Measurements from ENCODE around the gene HSPA4L.
A peak's percentile ranks its signal among the peaks of the same experiment; 100 is the strongest.

The HSPA4L gene

DNA sequence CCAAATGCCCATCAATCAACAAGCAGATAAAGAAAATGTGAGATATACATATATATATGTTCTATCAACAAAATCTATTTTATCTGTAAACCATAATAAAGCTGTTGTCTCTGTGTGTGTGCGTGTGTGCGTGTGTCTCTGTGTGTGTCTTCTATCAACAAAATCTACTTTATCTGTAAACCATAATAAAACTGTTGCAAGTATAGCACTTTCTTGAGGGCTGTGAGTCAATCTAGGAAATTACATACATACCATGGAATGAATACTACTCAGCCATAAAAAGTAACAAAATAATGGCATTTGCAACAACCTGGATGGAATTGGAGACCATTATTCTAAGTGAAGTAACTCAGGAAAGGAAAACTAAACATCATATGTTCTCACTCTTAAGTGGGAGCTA, 86.1 kb downstream of the HSPA4L start:
- TF ChIP-seq, protein P1, sequence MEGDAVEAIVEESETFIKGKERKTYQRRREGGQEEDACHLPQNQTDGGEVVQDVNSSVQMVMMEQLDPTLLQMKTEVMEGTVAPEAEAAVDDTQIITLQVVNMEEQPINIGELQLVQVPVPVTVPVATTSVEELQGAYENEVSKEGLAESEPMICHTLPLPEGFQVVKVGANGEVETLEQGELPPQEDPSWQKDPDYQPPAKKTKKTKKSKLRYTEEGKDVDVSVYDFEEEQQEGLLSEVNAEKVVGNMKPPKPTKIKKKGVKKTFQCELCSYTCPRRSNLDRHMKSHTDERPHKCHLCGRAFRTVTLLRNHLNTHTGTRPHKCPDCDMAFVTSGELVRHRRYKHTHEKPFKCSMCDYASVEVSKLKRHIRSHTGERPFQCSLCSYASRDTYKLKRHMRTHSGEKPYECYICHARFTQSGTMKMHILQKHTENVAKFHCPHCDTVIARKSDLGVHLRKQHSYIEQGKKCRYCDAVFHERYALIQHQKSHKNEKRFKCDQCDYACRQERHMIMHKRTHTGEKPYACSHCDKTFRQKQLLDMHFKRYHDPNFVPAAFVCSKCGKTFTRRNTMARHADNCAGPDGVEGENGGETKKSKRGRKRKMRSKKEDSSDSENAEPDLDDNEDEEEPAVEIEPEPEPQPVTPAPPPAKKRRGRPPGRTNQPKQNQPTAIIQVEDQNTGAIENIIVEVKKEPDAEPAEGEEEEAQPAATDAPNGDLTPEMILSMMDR (IDR thresholded peaks at IDR 0.05): no peak
- Histone ChIP-seq H3K4me3 (no peak overlapping the region), H3K27ac (no peak overlapping the region)
- DNase-seq (ENCODE audit: low spot score): no peak

DNA sequence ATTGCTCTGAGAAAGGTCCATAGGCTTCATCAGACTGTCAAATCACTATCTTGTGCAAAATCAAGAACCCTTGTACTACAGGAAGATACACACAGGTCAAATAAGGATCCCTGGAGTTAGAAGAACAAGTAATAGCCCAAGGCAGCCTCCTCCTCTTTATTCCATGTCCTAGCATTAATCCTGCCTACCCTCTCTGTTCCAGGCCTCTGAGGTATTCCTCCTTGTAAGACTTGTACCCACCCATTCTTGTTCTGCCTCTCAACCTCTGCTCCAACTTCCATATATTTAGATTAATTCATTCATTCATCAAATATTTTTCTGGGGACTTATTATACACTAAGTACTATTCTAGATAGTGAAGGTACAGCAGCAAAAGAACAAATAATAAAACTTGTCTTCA, 88.2 kb downstream of the HSPA4L start:
- Histone ChIP-seq H3K4me3 (no peak overlapping the region), H3K27ac (no peak overlapping the region)
- no peak for DNase-seq (ENCODE audit: low spot score)
- TF ChIP-seq, protein P1 (IDR thresholded peaks at IDR 0.05): no peak

DNA sequence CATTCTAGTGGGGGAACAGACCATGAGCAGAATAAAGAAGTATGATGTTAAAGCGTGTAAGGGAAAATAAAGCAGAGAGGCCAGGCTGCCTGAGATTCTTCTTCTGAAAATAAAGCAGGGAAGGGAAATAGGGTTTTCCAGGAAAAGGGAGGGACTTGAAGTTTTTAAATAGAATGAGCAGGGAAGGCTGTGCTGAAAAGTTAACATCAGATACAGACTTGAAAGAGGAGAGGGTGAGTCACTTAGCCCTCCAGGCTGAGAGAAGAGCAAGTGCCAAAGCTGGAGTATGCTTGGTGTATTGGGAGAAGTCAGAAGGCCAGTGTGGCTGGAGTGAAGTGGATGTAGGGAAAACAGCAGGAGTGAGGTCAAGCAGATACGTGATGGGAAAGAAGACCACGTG, 88.6 kb downstream of the HSPA4L start:
- TF ChIP-seq, protein P1 (IDR thresholded peaks at IDR 0.05): no peak
- H3K4me3 ChIP-seq: no peak overlapping the region
- DNase-seq (ENCODE audit: low spot score): no peak
- H3K27ac ChIP-seq: no peak overlapping the region

DNA sequence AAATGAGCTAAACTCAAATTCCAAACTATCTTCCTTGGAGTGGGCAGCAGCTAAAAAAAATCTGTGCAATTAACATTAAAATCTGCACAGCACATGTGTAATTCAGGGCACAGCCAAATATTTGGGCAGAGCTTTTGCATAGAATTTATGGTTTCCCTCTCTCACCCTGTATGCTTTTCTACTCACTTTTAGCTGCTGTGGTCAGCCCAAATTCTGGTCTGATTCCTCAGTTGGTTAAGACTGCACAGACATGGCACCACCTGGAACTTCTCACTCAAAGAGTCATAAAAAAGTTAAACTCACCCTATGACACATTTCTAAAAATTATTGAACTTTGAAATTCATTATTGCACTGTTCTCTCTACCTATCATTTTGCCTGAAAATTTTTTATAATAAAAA, 93.7 kb downstream of the HSPA4L start:
- TF ChIP-seq, protein P1 (IDR thresholded peaks at IDR 0.05): no peak
- no peak for DNase-seq (ENCODE audit: low spot score)

DNA sequence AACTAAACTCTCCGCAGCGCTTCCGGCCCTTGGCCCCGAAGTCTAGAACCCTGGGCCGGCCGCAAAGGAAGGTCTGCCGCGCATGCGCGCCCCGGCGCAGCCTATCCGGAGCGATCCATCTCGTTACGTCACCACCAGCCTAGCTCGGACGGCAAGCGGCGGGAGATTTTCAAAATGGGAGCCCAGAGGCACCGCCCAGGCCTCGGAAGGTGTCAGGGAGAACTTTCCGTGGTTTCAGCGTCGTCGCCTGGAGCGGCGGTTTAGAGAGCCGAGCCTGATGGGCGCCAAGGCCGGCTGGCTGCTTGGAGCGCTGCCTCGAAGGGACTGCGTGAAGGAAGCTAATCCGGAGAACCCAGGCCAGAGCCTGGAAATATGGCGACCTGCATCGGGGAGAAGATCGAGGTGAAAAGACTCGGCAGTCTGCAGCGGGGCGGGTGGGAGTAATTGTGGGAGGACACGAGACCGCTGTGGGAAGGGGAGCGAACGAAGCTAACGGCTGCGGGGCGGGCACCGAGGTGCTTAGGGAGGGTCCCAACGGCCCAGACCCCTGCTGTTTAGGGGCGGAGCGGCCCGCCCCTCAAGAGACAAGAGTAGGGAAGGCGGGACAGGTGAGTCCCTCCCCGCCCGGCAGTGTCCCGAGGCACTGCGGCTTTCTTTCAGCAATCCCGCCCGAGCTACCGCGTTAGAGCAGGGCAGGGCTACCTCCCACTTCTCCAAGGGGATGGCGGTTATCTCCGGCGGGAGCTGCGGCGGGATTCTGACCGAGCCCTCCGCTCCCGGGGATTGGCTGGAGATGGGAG, 98.8 kb downstream of the HSPA4L start, which contains the start of gene PLK4:
PLK4 (plus strand) TSS at position 131 of the 800 bp plus-strand sequence; CDS start at position 373, 242 bp downstream.
- Histone ChIP-seq H3K27ac (peak within 1 kb of the TSS; percentile 70 to 83), H3K4me3 (peak within 1 kb of the TSS; percentile 80)
- TF ChIP-seq, protein P1 (IDR thresholded peaks at IDR 0.05): no peak
- DNase-seq (ENCODE audit: low spot score): peak; percentile 94

More for the DNA sequence above, 93.7 kb downstream of the HSPA4L start:
- no peak overlapping the region for H3K4me3 ChIP-seq
- no peak overlapping the region for H3K27ac ChIP-seq

DNA sequence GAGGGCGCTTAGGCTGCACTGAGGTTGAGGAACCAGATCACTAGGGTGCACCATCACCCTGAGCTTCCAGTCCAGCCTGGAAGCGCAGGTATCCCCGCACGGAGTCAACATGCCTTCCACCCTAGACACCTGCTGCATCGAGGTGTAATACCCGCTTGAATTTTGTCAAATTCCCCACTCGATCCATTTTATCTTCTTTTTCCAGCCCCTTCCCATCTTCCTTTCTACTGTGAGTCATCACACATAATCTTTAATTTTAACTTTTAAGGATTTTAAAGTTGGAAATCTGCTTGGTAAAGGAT, 99.4 kb downstream of the HSPA4L start:
- TF ChIP-seq, protein P1 (IDR thresholded peaks at IDR 0.05): no peak
- Histone ChIP-seq H3K27ac (no peak overlapping the region), H3K4me3 (peak overlapping the region; percentile 80)
- DNase-seq (ENCODE audit: low spot score): no peak

DNA sequence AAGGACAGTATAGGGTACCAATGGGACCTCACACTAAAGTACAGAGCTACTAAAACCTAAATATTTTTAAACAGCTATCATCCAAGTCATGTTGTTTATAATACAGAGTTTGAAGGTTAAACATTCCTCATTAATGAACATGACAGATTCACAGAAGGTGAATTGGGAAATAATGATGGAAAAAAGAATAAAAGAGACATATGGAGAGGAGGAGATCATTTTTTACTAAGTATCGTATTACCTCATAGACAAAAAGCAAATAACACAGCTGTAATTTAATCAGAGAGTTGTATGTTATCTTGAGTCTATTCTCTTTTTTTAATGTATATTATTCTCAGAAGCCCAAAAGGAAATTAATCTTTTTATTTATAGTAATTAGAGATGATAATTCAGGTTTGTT, 106.4 kb downstream of the HSPA4L start:
- no peak for DNase-seq (ENCODE audit: low spot score)
- TF ChIP-seq, protein P1 (IDR thresholded peaks at IDR 0.05): no peak
- H3K27ac ChIP-seq: no peak overlapping the region
- H3K4me3 ChIP-seq: no peak overlapping the region

Measured in coronary artery (tissue), 2 donors.